Suprapubic skin (tissue), 4 donors: ENCODE measurements around the gene ZCCHC24. TPM values are rescaled to one million over a fixed set of nuclear protein-coding genes. Genes with fewer than 3 reads are reported as not detected.
A peak's percentile ranks its signal among the peaks of the same experiment; 100 is the strongest.

Experiments
- DNase-seq, 2 donors: peaks; one replicate each; pipeline ENCODE4 v3.0.0-alpha.2; 2019; ENCODE audit warnings: low spot score in 2 of 2
- H3K27ac ChIP-seq: fragments of 200-600 bp; sonication (generic); one replicate; pipeline ENCODE4 v1.5.1; 2019
- H3K27me3 ChIP-seq: fragments of 200-600 bp; sonication (generic); one replicate; pipeline ENCODE4 v1.5.1; 2019
- H3K36me3 ChIP-seq: fragments of 200-600 bp; sonication (generic); one replicate; pipeline ENCODE4 v1.5.1; 2019
- H3K4me1 ChIP-seq: fragments of 200-600 bp; sonication (generic); one replicate; pipeline ENCODE4 v1.5.1; 2019
- H3K4me3 ChIP-seq: fragments of 200-600 bp; sonication (generic); one replicate; pipeline ENCODE4 v1.5.1; 2019; ENCODE audit warnings: mild to moderate bottlenecking
- H3K9me3 ChIP-seq: fragments of 200-600 bp; sonication (generic); one replicate; pipeline ENCODE4 v1.5.1; 2019
- EP300 ChIP-seq: sonication (generic); formaldehyde crosslinking; IDR thresholded peaks from one replicate; pipeline ENCODE4 v1.6.1; 2017; ENCODE audit warnings: antibody characterized with exemption
- POLR2A ChIP-seq, 2 donors: fragments of 450-650 bp; IDR thresholded peaks; one replicate each; pipeline ENCODE4 v1.6.1; 2017; ENCODE audit warnings: antibody characterized with exemption in 2 of 2, mild to moderate bottlenecking in 2 of 2, moderate library complexity in 2 of 2
- POLR2AphosphoS5 ChIP-seq, 3 donors: sonication (generic); formaldehyde crosslinking; IDR thresholded peaks; one replicate each; pipeline ENCODE4 v1.6.1; 2017; ENCODE audit warnings: antibody characterized with exemption in 3 of 3
- WGBS: methylation state at CpG from one replicate; pipeline ENCODE4 v1.1.5; 2018; 5-methylcytosine and 5-hydroxymethylcytosine counted together
- total RNA-seq, 4 donors: library from RNA; depleted of rRNA; stranded (reverse); fragments of >200 nt; gene quantifications; one replicate each; pipeline ENCODE4 v1.1.0, GENCODE V29; 2016
- TF ChIP-seq, protein P1 (sequence below), 2 donors: fragments of 200-600 bp in 1 of 2; fragments of 450-650 bp in 1 of 2; sonication (generic) in 1 of 2; IDR thresholded peaks; one replicate each; pipeline ENCODE4 v1.5.1; 2016 to 2019; ENCODE audit warnings: antibody characterized with exemption in 2 of 2, mild to moderate bottlenecking in 1 of 2, moderate library complexity in 1 of 2

The ZCCHC24 gene
- total RNA-seq, 4 donors from 2014 or later: 8.9 to 17.3 (median 12.8) TPM

DNA sequence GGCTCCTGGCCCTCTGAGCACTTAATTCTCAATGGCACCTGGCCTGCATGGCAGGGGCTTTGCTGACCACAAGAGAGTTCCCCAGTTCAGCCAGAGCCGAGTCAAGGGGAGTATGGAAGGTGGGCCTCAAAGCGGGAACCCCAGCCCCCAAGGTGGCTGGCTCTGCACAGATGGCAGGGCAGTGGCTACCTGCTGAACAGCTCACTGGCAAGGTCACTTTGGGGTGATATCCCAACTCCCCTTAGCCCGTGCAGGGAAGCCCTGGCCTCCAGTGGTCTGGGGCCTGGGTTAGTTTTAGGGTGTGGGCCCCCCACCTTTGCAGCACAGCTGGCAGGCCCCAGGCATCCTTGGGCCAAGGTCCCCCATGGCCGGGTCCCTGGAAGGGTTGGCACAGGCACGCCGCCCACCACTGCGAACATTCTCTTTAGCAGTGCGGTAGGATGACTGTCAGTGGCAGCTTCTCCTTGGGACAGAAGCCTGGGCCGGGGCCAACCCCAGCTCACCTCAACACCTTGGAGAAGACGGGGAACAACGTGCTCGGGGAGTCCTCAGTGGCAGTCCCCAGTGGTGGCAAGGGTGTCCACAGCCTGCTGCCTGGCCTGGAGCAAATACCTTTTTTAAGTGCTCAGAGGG is 61.3 kb downstream of the ZCCHC24 start:
- DNase-seq: peak; percentile 58 to 72
- no peak overlapping the region for H3K4me3 ChIP-seq
- TF ChIP-seq POLR2A (IDR thresholded peaks at IDR 0.05) (no peak), POLR2AphosphoS5 (IDR thresholded peaks at IDR 0.05) (no peak), EP300 (no peak)
- no peaks in the 10 kb centered on the region for H3K27me3 ChIP-seq
- WGBS: 89% methylated on average over 9 of the region's 12 CpGs
- peaks cover 36% of the 10 kb centered on the region for H3K4me1 ChIP-seq
- no peaks in the 10 kb centered on the region for H3K9me3 ChIP-seq
- no peak overlapping the region for H3K27ac ChIP-seq
- H3K36me3 ChIP-seq: peaks cover 18% of the 10 kb centered on the region

DNA sequence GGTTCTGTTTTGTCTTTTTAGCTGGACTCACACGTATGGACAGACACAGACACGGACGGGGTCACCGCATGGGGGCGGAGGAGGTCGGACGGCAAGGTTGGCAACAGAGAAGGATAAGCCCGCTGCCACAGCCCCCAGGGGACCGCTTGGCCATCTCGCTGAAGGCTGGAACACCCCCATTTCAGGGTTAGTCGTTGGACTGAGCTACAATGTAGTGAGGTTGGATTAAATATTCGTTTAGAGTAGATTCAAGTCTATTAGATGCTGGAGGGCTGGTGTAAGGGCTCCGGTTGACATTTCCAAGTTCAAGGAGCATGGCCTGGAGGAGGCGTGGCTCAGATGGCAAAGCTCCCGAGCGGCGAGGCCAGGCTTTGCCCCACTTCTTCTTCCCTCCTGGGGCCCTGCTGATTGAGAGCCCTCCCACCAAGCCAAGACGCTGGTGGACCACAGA is 62.9 kb downstream of the ZCCHC24 start:
- DNase-seq: peak; percentile 71 to 78
- H3K27me3 ChIP-seq: no peaks in the 10 kb centered on the region
- H3K9me3 ChIP-seq: no peaks in the 10 kb centered on the region
- peak overlapping the region; percentile 41 for H3K27ac ChIP-seq
- TF ChIP-seq EP300 (no peak), POLR2AphosphoS5 (IDR thresholded peaks at IDR 0.05) (no peak), POLR2A (IDR thresholded peaks at IDR 0.05) (no peak)
- TF ChIP-seq, protein P1, sequence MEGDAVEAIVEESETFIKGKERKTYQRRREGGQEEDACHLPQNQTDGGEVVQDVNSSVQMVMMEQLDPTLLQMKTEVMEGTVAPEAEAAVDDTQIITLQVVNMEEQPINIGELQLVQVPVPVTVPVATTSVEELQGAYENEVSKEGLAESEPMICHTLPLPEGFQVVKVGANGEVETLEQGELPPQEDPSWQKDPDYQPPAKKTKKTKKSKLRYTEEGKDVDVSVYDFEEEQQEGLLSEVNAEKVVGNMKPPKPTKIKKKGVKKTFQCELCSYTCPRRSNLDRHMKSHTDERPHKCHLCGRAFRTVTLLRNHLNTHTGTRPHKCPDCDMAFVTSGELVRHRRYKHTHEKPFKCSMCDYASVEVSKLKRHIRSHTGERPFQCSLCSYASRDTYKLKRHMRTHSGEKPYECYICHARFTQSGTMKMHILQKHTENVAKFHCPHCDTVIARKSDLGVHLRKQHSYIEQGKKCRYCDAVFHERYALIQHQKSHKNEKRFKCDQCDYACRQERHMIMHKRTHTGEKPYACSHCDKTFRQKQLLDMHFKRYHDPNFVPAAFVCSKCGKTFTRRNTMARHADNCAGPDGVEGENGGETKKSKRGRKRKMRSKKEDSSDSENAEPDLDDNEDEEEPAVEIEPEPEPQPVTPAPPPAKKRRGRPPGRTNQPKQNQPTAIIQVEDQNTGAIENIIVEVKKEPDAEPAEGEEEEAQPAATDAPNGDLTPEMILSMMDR (IDR thresholded peaks at IDR 0.05): no peak
- 75% methylated on average over 18 of the region's 18 CpGs for WGBS
- peaks cover 12% of the 10 kb centered on the region for H3K36me3 ChIP-seq
- no peak overlapping the region for H3K4me3 ChIP-seq
- H3K4me1 ChIP-seq: peaks cover 36% of the 10 kb centered on the region

DNA sequence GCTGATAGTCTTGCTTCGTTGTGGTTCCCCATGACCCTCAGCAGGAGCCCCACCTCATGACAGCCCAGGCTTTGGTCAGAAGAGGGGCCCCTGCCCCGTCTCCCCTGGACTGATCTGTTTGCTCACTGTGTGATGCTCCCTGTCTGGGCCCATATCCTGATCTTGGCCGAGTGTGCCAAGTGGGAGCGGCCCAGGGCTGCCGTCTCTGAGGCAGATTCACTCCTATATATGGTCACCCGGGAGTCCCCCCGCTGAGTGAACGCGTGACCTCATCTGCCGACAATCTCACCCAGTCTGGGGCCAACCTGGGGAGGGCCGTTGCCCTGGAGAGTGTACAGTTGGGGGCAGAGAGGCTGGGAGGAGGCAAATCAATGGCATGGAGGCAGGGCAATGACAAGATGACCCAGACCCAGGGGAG is 63.6 kb downstream of the ZCCHC24 start:
- TF ChIP-seq EP300 (no peak), POLR2AphosphoS5 (IDR thresholded peaks at IDR 0.05) (no peak), POLR2A (IDR thresholded peaks at IDR 0.05) (no peak)
- TF ChIP-seq, protein P1 (IDR thresholded peaks at IDR 0.05): no peak
- 48% methylated on average over 7 of the region's 11 CpGs for WGBS
- peaks cover 12% of the 10 kb centered on the region for H3K36me3 ChIP-seq
- peaks cover 36% of the 10 kb centered on the region for H3K4me1 ChIP-seq
- no peaks in the 10 kb centered on the region for H3K9me3 ChIP-seq
- H3K4me3 ChIP-seq: no peak overlapping the region
- peak overlapping the region; percentile 41 for H3K27ac ChIP-seq
- DNase-seq: peak; percentile 84 to 85
- no peaks in the 10 kb centered on the region for H3K27me3 ChIP-seq

DNA sequence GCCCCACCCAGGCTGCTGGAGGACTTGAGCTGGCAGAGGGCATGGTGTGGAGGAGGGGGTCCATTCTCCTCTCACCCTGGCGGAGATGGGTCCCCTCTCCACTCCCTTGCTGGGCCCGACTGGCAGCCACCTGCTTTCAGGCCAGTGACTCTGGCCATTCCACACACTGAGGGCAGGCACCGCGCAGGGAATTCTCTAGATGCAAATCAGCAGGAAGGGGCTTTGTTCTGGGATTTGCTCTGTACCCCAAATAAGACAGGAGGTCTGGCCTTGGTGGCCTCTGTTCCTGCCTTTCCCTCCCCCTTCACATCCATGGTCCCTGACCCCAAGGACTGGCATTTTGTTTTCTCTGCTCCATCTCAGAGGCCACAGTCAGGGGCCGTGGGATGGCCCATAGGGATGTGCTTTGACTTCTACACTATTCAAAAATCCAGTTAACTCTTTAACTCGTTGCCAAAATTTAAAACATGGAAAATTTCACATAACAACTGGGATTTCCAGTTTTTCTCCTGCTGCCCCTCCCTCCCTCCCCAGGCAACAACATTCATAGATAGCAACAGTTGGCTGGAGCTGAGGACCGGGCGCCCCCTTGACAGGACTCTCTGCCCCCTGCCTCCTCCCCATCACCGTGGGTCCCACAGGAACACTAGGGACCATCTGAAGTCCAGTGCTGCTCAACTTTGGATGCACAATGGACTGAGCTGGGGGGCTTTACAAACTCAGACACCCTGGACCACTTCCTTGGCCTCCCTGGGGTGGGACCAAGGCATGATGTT is 64.3 kb downstream of the ZCCHC24 start:
- no peaks in the 10 kb centered on the region for H3K27me3 ChIP-seq
- TF ChIP-seq POLR2A (IDR thresholded peaks at IDR 0.05): no peak
- no peak for TF ChIP-seq POLR2AphosphoS5 (IDR thresholded peaks at IDR 0.05)
- no peak for TF ChIP-seq EP300
- TF ChIP-seq, protein P1 (IDR thresholded peaks at IDR 0.05): no peak
- peak overlapping the region; percentile 41 for H3K27ac ChIP-seq
- 56% methylated on average over 9 of the region's 9 CpGs for WGBS
- H3K4me3 ChIP-seq: no peak overlapping the region
- H3K9me3 ChIP-seq: no peaks in the 10 kb centered on the region
- peaks cover 10% of the 10 kb centered on the region for H3K36me3 ChIP-seq
- peak; percentile 66 to 76 for DNase-seq
- H3K4me1 ChIP-seq: peaks cover 36% of the 10 kb centered on the region

DNA sequence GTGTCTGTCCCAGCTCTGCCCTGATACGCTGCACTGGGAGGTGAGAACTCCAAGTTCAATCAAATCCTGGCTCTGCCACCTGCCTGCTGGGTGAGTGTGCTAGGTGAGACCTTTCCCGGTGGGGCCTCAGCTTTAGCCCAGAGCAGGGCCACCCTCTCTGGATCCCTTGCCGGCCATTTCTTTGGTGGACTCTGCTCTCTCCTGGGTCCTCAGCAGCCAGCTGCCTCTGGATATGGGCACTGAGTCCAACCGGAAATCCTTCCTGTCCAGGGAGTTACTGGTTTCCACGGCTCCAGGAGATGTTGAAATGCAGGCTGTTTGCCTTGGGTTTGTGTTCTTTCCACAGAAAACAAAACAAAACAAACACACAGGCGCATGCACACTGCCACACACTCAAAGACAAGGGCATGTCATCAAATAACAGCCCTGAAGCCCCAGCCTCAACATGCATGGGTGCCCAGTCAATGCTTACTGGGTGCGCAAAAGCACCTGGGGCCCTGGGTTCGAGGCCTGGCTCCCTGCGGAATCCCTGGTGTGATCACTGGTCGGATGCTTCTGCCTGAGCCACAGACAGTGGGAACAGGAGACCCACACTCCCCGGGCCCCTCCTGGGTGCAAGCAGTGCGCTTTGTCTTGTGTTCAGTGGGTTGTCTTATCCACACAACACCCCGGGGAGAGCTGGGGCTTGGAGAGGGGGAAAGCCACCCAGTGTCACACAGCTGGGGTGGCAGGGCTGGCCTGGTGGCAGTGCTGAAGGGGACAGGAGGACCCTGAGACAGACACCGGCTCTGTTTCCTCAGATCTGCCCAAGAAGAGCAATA is 65.1 kb downstream of the ZCCHC24 start:
- Histone ChIP-seq H3K4me1 (peaks cover 36% of the 10 kb centered on the region), H3K4me3 (no peak overlapping the region), H3K36me3 (peaks cover 6% of the 10 kb centered on the region), H3K9me3 (no peaks in the 10 kb centered on the region), H3K27ac (peak overlapping the region; percentile 2), H3K27me3 (no peaks in the 10 kb centered on the region)
- DNase-seq: peak in 1 of 2 donors; percentile 80
- no peak for TF ChIP-seq POLR2AphosphoS5 (IDR thresholded peaks at IDR 0.05)
- TF ChIP-seq EP300: no peak
- TF ChIP-seq, protein P1 (IDR thresholded peaks at IDR 0.05): no peak
- TF ChIP-seq POLR2A (IDR thresholded peaks at IDR 0.05): no peak
- WGBS: 51% methylated on average over 7 of the region's 14 CpGs
